HG03469 (cell line): ENCODE measurements around the gene P2RX2.

Experiments used
- ATAC-seq: cut with Tn5 transposase; IDR thresholded peaks from one replicate; pipeline ENCODE4 v1.9.1; 2021; ENCODE audit warnings: mild to moderate bottlenecking, moderate library complexity, moderate number of reproducible peaks; ENCODE audit not compliant: unreplicated experiment

The P2RX2 gene

GRCh38 chr12:132601171-132601883 lies 17.2 kb upstream of the P2RX2 start:
- ATAC-seq: no peak

- ATAC-seq: no peak
These were observed 15.9 kb upstream of the P2RX2 start for GRCh38 chr12:132602572-132603239.

DNA sequence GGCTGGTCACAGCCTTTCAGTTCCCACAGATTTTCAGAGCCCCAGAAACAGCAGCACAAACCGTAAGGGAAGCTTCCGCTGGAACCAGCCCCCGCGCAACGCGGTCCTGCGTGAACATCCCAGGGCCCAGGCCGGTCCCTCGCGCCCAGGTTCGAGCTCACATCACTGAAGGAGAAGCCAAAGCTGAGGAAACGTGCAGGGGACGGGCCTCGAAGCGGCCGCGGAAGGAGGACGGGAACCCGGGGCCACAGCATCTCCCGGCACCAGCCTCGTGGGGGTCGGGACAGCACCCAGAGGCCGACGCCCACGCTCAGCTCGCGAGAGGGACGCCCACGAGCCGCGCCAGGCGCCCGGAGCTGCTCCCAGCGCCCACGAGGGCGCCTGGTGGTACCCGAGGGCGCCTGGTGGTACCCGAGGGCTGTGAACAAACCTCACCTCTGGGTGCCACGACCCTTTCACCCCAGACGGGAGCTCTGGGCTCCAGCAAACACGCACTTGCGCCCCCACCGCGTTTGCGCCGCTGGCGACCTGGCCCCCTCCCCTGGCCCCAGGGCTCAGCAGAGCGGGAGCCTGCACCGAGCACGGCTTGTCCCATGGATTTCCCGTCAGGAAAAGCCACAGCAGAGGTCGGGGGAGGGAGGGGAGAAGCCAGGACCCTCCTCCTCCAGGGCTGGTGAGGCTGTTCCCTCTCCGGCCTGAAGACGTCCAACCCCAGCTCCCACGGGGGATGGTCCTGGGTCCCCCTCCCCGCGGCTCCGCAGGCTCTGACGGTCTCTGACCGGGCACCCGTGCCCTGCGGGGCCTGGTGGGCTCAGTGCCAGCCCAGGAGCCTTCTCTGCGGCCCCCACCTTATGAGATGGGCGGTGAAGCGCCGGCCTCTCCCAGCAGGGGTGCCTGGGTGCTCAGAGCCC lies 15.1 kb upstream of the P2RX2 start:
- ATAC-seq: no peak

GRCh38 chr12:132604151-132604618 lies 14.4 kb upstream of the P2RX2 start:
- no peak for ATAC-seq

DNA sequence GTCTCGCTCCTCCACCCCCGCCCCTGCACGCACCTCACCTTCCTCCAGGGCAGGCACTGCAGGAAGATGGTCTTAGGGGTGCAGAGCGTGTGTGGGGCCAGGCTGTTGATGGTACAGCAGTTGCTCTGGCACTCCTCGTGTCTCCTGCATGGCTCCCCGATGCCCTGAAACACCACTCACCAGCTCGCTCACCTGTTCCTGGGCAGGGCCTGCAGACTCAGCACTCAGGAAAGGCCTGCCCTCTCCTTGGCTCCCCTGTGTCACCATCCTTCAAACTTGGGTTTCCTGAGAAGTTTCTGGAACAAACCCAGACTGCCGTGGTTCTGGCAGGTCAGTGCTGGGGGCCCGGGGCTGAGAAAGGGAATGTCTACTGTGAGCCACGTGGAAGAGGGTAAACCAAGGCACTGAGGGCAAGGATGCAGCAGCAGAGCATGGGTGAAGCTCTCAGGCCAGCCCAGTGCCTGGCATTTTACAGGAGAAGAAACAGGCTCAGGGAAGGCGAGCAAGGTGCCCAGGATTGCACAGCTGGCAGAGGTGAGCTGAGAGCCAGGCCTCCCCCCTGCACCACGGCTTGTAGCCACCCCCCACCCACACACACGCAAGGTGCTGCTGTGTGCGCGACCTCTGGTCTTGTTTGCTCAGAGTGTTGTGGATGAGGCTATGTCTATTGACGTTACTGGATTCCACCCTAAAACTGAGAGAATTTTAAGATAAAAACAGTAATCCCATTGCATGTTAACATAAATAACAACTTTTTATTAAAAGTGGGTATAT lies 13.7 kb upstream of the P2RX2 start:
- no peak for ATAC-seq

DNA sequence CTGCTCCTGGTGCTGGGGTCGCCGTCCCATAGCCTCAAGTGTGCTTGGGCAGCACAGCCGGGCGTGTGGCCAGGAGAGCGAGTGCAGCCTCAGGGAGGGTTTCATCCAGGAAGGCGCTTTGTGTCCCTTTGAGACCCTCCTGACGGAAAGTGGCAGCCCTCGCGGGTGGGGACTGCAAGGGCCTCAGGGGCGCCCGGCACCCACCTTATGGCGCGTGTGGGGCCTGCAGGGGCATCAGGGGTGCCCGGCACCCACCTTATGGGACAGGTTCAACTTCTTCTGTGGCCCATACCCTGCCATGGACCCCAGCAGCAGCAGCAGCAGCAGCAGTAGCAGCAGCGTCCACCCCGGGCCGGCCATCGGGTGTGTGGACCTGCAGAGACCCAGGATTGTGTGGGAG lies 12.7 kb upstream of the P2RX2 start:
- no peak for ATAC-seq

GRCh38 chr12:132606466-132606865 lies 12.1 kb upstream of the P2RX2 start:
- no peak for ATAC-seq

DNA sequence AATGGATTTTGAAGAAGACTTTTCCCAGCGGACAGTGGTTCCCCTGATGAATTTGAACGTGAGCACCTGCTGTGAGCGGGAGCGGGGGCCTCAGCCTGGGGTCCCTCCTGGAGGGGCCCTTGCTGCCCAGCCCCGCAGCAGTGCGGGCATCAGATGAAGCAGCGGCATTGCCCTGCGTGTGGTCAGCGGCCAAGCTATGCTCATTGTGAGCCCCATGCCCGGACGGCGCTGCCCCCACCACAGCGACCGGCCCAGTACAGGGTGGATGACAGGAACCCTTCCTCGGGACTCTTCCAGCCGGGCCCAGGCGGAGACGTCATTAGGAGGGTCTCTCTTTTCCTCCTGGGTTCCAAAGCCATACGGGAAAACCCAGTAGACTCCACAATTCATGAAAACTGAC lies 11.6 kb upstream of the P2RX2 start:
- no peak for ATAC-seq

- no peak for ATAC-seq
These were observed 10.1 kb upstream of the P2RX2 start for GRCh38 chr12:132608231-132609171.

DNA sequence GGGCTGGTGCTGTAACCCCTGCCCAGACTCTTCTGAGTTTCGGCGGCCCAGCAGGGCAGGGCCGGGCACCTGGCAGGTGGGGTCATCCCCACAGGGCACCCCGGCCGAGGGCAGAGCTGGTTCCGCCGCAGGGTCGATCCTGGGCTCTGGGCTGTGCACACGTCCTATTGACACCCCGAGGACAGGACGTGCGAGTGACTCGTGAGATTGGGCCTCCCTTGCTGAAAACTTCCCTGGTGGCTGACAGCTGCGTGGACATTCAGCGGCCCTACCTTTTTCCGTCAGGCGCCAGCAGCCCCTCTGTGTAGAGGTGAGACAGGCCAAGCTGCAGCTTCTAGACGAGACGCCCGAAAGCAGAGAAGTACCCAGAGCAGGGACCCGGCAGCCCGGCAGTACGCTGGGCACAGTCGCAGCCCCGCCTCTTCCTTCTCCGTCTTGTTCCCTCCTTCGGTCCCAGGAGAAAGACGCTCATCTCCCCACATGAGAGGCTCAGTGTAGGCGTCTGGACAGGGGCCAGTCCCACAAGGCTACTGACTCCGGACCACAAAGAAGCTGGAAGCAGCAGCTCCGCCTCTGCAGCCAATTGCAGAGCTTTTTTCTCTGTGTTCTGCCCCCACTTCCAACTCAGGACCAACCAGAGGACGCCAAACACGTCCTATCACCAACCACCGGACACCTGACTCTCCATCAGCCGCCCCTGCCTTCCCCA lies 8.4 kb upstream of the P2RX2 start, which contains the start of gene LRCOL1:
TSS of gene LRCOL1 (minus strand) at position 532 of the 709 bp plus-strand sequence. CDS start 4,331 bp downstream, outside the sequence.
- no peak for ATAC-seq

DNA sequence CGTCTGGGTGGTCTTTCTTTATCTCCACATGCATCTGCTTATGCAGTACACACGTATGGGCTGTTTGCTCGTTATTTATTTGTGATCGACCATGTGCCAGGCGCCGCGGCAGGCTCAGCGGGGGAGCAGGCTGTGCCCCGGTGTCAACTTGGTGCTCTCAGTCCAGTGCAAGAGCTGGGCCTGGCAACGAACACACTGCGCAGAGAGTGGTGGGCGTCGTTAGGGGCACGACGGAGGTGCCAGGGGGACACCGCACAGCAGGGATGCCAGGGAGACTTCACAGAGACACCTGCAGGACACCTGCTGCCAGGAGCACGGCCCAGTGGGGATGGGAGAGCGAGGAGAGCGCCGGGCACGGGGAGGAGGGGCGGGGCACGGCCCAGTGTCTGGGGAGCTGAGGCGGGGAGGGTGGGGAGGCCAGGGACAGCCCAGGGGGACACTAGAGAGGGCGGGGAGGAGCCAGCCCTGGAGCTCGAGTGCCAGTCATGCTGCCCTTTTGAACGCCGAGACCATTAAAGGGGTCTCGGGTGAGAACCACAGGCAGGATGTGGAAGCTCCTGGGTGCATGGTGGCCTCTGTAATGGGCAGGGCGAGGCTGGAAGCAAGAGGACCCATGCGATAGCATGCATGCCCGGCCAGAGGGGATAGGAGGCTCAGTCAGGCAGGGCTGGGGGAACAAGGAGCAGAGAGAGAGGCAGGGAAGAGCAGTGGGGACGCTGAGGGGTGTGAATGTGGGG lies 7.5 kb upstream of the P2RX2 start:
- ATAC-seq: no peak

GRCh38 chr12:132611620-132612019 lies 7.0 kb upstream of the P2RX2 start:
- no peak for ATAC-seq

- ATAC-seq: no peak
These were observed 4.5 kb upstream of the P2RX2 start for GRCh38 chr12:132614029-132614428.

DNA sequence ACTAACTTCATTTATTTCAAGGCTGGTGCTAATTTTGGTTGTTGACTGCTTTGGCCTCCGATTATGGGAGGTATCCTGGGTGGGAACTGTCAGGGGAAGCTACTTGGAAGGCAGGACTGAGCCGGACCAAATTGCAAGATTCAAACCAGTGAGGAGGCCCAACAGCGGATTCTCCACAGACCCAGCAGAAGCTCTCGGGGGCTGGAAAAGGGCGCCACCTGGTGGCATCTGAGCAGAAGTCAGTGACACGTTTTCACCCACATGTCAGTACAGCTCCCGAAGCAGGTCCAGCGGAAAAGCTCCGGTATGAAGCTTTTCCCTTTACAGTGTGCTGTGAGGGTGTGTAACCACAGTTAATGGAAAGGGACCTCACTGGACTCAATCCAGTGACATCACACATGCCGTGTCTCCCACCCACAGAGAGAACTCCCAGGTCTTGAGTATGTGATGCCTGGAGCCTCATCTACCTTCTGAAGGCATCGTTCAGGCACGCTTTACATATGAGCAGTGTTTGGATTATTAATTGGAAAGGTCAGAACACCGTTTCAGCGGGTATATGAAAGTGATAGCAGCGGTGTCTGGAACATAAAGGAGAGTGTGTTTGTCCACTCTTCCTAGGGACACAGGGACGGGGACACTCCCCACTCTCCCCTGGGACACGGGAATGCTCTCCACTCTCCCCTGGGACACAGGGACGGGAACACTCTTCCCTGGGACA lies 3.6 kb upstream of the P2RX2 start:
- no peak for ATAC-seq

DNA sequence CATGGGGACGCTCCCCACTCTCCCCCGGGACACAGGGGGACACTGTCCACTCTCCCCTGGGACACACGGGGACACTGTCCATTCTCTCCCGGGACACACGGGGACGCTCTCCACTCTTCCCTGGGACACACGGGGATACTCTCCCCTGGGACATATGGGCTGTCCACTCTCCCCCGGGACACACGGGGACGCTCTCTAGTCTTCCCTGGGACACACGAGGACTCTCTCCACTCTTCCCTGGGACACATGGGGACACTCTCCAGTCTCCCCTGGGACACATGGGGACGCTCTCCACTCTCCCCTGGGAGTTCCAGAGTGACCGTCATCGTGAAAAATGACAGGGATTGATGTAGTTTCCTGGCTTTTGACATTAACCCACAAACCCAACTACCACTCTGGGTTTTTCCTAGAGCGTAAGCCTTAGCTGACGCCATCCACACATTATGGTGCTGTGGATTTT lies 3.0 kb upstream of the P2RX2 start:
- no peak for ATAC-seq

- no peak for ATAC-seq
These were observed 1.4 kb upstream of the P2RX2 start for GRCh38 chr12:132617135-132617701.
